NT2/D1 (cell line): ENCODE measurements around the gene DDIT3.

Source experiments
- SUZ12 ChIP-seq: IDR thresholded peaks from 2 replicates; pipeline ENCODE4 v1.6.1; 2011; ENCODE audit not compliant: insufficient read length, insufficient read depth; ENCODE audit errors: extremely low read depth
- YY1 ChIP-seq: IDR thresholded peaks from 2 replicates; pipeline ENCODE4 v1.6.1; 2011; ENCODE audit not compliant: insufficient read length, insufficient read depth
- ZNF274 ChIP-seq: IDR thresholded peaks from 2 replicates; pipeline ENCODE4 v1.6.1; 2011; ENCODE audit warnings: mild to moderate bottlenecking, low read depth, low read length

- TF ChIP-seq ZNF274 (no peak), YY1 (no peak), SUZ12 (no peak)
These were observed 3.6 kb downstream of the DDIT3 start for GRCh38 chr12:57516617-57517153.
